K562 (cell line): Measurements from ENCODE around the gene TRDN. TPM values are rescaled to one million over a fixed set of nuclear protein-coding genes. Genes with fewer than 3 reads are reported as not detected.
A peak's percentile ranks its signal among the peaks of the same experiment; 100 is the strongest.

Experiments used
- ATAC-seq: fragments of 200-7000 bp; cut with Tn5 transposase; 3 replicates; pipeline ENCODE4 v1.9.1; 2020; ENCODE audit warnings: moderate library complexity
- BruUV-seq: library from RNA; stranded (reverse); fragments of 400-500 nt; replicated peaks from 2 replicates; lab custom pipeline; 2021; lab: Mats Ljungman, UMichigan
- CTCF ChIA-PET: fragments of 300-600 bp; formaldehyde crosslinking; extraction: SDS; loops from one replicate; lab custom pipeline; 2021; ENCODE audit warnings: low intra/inter-chr PET ratio; lab: Yijun Ruan, JAX
- POLR2A ChIA-PET: fragments of 300-600, 350-650 bp; sonication (Branson Sonifier 250); formaldehyde crosslinking; extraction: SDS; loops from one replicate; lab custom pipeline; 2021; ENCODE audit warnings: antibody characterized with exemption, inconsistent platforms; lab: Yijun Ruan, JAX
- DNase-seq, 4 experiments: peaks; one replicate each; pipeline versions ENCODE4 v3.0.0 to v3.0.0-alpha.2; 2011 to 2018; ENCODE audit warnings: low spot score in 3 of 4, mixed read lengths in 3 of 4; ENCODE audit errors: extremely low read depth in 1 of 4
- FAIRE-seq: peaks from 2 replicates; lab custom pipeline; 2011; peaks lifted over from hg19 to GRCh38; lab: Jason Lieb, UNC
- H2AFZ ChIP-seq: 2 replicates; pipeline ENCODE4 v1.6.0; 2011; ENCODE audit warnings: low read depth, low read length, control low read depth, inconsistent platforms
- H3K27ac ChIP-seq: fragments of 200-600 bp; 3 replicates; pipeline ENCODE4 v1.8.0; 2011; ENCODE audit warnings: low read depth, mild to moderate bottlenecking, control low read depth, inconsistent platforms, low read length, moderate library complexity, mixed read lengths; ENCODE audit errors: extremely low read depth
- H3K27me3 ChIP-seq, 2 experiments: fragments of 300-600 bp in 1 of 2; 2 replicates in 1 of 2; 3 replicates in 1 of 2; pipeline versions ENCODE4 v1.6.0 to v1.8.0; 2011; ENCODE audit warnings: inconsistent platforms in 2 of 2, low read length in 2 of 2, mild to moderate bottlenecking in 1 of 2, mixed read lengths in 1 of 2, moderate library complexity in 1 of 2; ENCODE audit not compliant: control insufficient read depth in 2 of 2, insufficient read depth in 2 of 2
- H3K36me3 ChIP-seq: fragments of 300-600 bp; 3 replicates; pipeline ENCODE4 v1.8.0; 2011; ENCODE audit warnings: mild to moderate bottlenecking, low read length, inconsistent platforms; ENCODE audit not compliant: control insufficient read depth, insufficient read depth
- H3K4me1 ChIP-seq, 2 experiments: fragments of 200-600 bp in 1 of 2; replicated peaks in 1 of 2; 2 replicates in 1 of 2; 3 replicates in 1 of 2; pipeline versions ENCODE4 v1.5.1 to v1.8.0; 2011; ENCODE audit warnings: inconsistent platforms in 2 of 2, low read length in 2 of 2, mild to moderate bottlenecking in 1 of 2, mixed read lengths in 1 of 2, moderate library complexity in 1 of 2; ENCODE audit not compliant: control insufficient read depth in 2 of 2, insufficient read depth in 2 of 2
- H3K4me2 ChIP-seq: 2 replicates; pipeline ENCODE4 v1.6.1; 2011; ENCODE audit warnings: low read length, control low read depth, inconsistent platforms, mixed read lengths; ENCODE audit not compliant: insufficient read depth
- H3K4me3 ChIP-seq: fragments of 200-600 bp; sonication (generic), shearing (Covaris generic); 2 replicates; pipeline ENCODE4 v1.5.1; 2016; ENCODE audit warnings: control low read depth, inconsistent platforms
- H3K79me2 ChIP-seq: fragments of 200-600 bp; 3 replicates; pipeline ENCODE4 v1.8.0; 2011; ENCODE audit warnings: low read length, inconsistent platforms; ENCODE audit not compliant: control insufficient read depth, insufficient read depth
- H3K9ac ChIP-seq, 2 experiments: 2 replicates each; pipeline versions ENCODE4 v1.6.0 to v1.6.1; 2011; ENCODE audit warnings: low read depth in 2 of 2, low read length in 2 of 2, control low read depth in 1 of 2, inconsistent platforms in 1 of 2, mild to moderate bottlenecking in 1 of 2, mixed read lengths in 1 of 2; ENCODE audit not compliant: insufficient read depth in 1 of 2
- H3K9me1 ChIP-seq: one replicate; pipeline ENCODE4 v1.6.0; 2011; ENCODE audit warnings: inconsistent platforms, mild to moderate bottlenecking, low read length, moderate library complexity; ENCODE audit not compliant: control insufficient read depth, insufficient read depth
- H3K9me3 ChIP-seq: replicated peaks from 2 replicates; pipeline ENCODE4 v1.5.1; 2011; ENCODE audit warnings: low read depth, low read length, inconsistent platforms; ENCODE audit not compliant: control insufficient read depth, insufficient read depth
- H4K20me1 ChIP-seq: replicated peaks from 2 replicates; pipeline ENCODE4 v1.6.1; 2011; ENCODE audit warnings: low read length, inconsistent platforms, mixed read lengths; ENCODE audit not compliant: control insufficient read depth, insufficient read depth
- ADNP ChIP-seq: fragments of 200-800 bp; sonication (Bioruptor generic); IDR thresholded peaks from 2 replicates; pipeline ENCODE4 v1.6.1; 2016; ENCODE audit warnings: missing genetic modification characterization, missing compliant biosample characterization
- ARID1B ChIP-seq: fragments of 450-650 bp; IDR thresholded peaks from 2 replicates; pipeline ENCODE4 v1.6.1; 2016; ENCODE audit warnings: antibody characterized with exemption, mild to moderate bottlenecking, inconsistent platforms
- BRD4 ChIP-seq: fragments of 200-600 bp; sonication (generic); IDR thresholded peaks from 2 replicates; pipeline ENCODE4 v1.6.1; 2017; ENCODE audit warnings: inconsistent platforms
- CREM ChIP-seq: IDR thresholded peaks from 2 replicates; pipeline ENCODE4 v1.6.1; 2014; ENCODE audit warnings: antibody characterized with exemption, low read depth
- DACH1 ChIP-seq: fragments of 450-650 bp; IDR thresholded peaks from 2 replicates; pipeline ENCODE4 v1.6.1; 2018; ENCODE audit not compliant: partially characterized antibody
- GTF2A2 ChIP-seq: IDR thresholded peaks from 2 replicates; pipeline ENCODE4 v1.6.1; 2016; ENCODE audit warnings: mild to moderate bottlenecking, missing genetic modification characterization, missing compliant biosample characterization
- HDAC1 ChIP-seq, 2 experiments: fragments of 450-650 bp; IDR thresholded peaks; 2 replicates each; pipeline ENCODE4 v1.6.1; 2016 to 2017; ENCODE audit warnings: inconsistent platforms in 1 of 2, mild to moderate bottlenecking in 1 of 2, moderate library complexity in 1 of 2
- HDAC6 ChIP-seq: IDR thresholded peaks from 2 replicates; pipeline ENCODE4 v1.6.1; 2012; ENCODE audit warnings: low read depth, mild to moderate bottlenecking, control low read depth, inconsistent platforms, low read length, moderate library complexity
- NFE2L1 ChIP-seq: fragments of 450-650 bp; IDR thresholded peaks from 2 replicates; pipeline ENCODE4 v1.6.1; 2016; ENCODE audit warnings: missing genetic modification characterization, low read depth, mild to moderate bottlenecking, missing compliant biosample characterization, moderate library complexity, borderline replicate concordance
- TARDBP ChIP-seq: fragments of 450-650 bp; IDR thresholded peaks from 2 replicates; pipeline ENCODE4 v1.6.1; 2016
- ZNF12 ChIP-seq: sonication (generic); formaldehyde crosslinking; IDR thresholded peaks from 2 replicates; pipeline ENCODE4 v1.4.0; 2020; ENCODE audit warnings: mild to moderate bottlenecking, missing genetic modification reagents
- ZNF316 ChIP-seq: fragments of 450-650 bp; IDR thresholded peaks from 2 replicates; pipeline ENCODE4 v1.6.1; 2016
- ZNF384 ChIP-seq: IDR thresholded peaks from 2 replicates; pipeline ENCODE4 v1.6.1; 2012; ENCODE audit warnings: low read depth, low read length, improper control_type of control experiment
- ZNF639 ChIP-seq, 2 experiments: fragments of 200-800 bp in 1 of 2; sonication (Bioruptor generic) in 1 of 2; sonication (generic) in 1 of 2; formaldehyde crosslinking in 1 of 2; IDR thresholded peaks in 1 of 2; conservative IDR thresholded peaks in 1 of 2; 2 replicates each; pipeline versions ENCODE4 v1.5.0 to v1.6.1; 2016 to 2020; ENCODE audit warnings: missing compliant biosample characterization in 1 of 2, missing genetic modification characterization in 1 of 2, missing genetic modification reagents in 1 of 2
- WGBS: fragments of 100-300 bp; shearing (Covaris generic); methylation state at CpG from one replicate; pipeline ENCODE4 v1.1.6; 2016; ENCODE audit warnings: low coverage, mixed read lengths; ENCODE audit not compliant: insufficient coverage; ENCODE audit errors: missing lambda C conversion rate; 5-methylcytosine and 5-hydroxymethylcytosine counted together
- in situ Hi-C: fragments of 300-500 bp; cut with MboI; formaldehyde crosslinking; loops from 4 replicates; pipeline ENCODE4 v1.15.0; 2018; ENCODE audit warnings: inconsistent platforms, mixed read lengths
- intact Hi-C: fragments of 100-400 bp; cut with micrococcal nuclease; formaldehyde crosslinking; loops from 2 replicates; pipeline ENCODE4 v1.14.2; 2022
- polyA plus RNA-seq, 8 experiments: library from polyadenylated mRNA; depleted of rRNA in 4 of 8; stranded (reverse) in 5 of 8; unstranded in 3 of 8; fragments of >200 nt; fragmentation: Nextera tagmentation in 2 of 8; fragmentation: Illumina TruSeq in 1 of 8; extraction: Ambion mirVana in 2 of 8; extraction: Trizol in 1 of 8; gene quantifications; 2 replicates each; pipeline versions ENCODE4 v1.2.1 to v1.2.3, GENCODE V29; 2011 to 2014; ENCODE audit warnings: inconsistent platforms in 1 of 8, missing spikeins in 1 of 8
- total RNA-seq, 7 experiments: library from RNA; depleted of rRNA in 6 of 7; stranded (reverse); fragments of >200 nt in 6 of 7; fragmentation: Illumina TruSeq in 2 of 7; extraction: Trizol in 2 of 7; gene quantifications; 2 replicates each; pipeline versions ENCODE4 v1.2.1 to v1.2.3, GENCODE V29; 2011 to 2021; ENCODE audit warnings: low replicate concordance in 1 of 7
- TF ChIP-seq, protein P1 (sequence below): fragments of 250-450 bp; sonication (Bioruptor Pico); IDR thresholded peaks from 2 replicates; pipeline ENCODE4 v1.8.0; 2021; ENCODE audit warnings: moderate library complexity, mild to moderate bottlenecking, inconsistent platforms

The TRDN gene
- total and polyA plus RNA-seq, 9 of the 15 experiments (the other 6 are each of a cell fraction or from before 2014, with no cell fraction given) = 0.05 to 0.50 (median 0.16) TPM

- H4K20me1 ChIP-seq = no peaks in the 10 kb centered on the region
- in situ Hi-C loops = no loop called here
- no peak overlapping the region; the same call in 1 of the 2 replicates for H2AFZ ChIP-seq
- H3K9ac ChIP-seq = no peak overlapping the region
- 32% methylated on average over 2 of the region's 2 CpGs for WGBS
- no peak for TF ChIP-seq HDAC1 (IDR thresholded peaks at IDR 0.05)
- no peak for TF ChIP-seq TARDBP
- no peak for TF ChIP-seq HDAC6
- no peak for TF ChIP-seq BRD4
- TF ChIP-seq, all 486 proteins: peak for 0
- no peaks in the 10 kb centered on the region for H3K9me1 ChIP-seq
- ATAC-seq = no peak
- BruUV-seq = no TSS peak
- no peak overlapping the region for H3K4me3 ChIP-seq
- CTCF ChIA-PET = no interaction called here
- no peak overlapping the region for H3K4me2 ChIP-seq
- no peaks in the 10 kb centered on the region for H3K4me1 ChIP-seq
- no peaks in the 10 kb centered on the region for H3K36me3 ChIP-seq
- POLR2A ChIA-PET = no interaction called here
- no peaks in the 10 kb centered on the region for H3K9me3 ChIP-seq
- FAIRE-seq = no peak
- no peaks in the 10 kb centered on the region for H3K79me2 ChIP-seq
- no peak for DNase-seq
- no peak overlapping the region for H3K27ac ChIP-seq
- H3K27me3 ChIP-seq = no peaks in the 10 kb centered on the region
- intact Hi-C loops = no loop called here
These were observed 102.7 kb downstream of the TRDN start for GRCh38 chr6:123533862-123534648.

DNA sequence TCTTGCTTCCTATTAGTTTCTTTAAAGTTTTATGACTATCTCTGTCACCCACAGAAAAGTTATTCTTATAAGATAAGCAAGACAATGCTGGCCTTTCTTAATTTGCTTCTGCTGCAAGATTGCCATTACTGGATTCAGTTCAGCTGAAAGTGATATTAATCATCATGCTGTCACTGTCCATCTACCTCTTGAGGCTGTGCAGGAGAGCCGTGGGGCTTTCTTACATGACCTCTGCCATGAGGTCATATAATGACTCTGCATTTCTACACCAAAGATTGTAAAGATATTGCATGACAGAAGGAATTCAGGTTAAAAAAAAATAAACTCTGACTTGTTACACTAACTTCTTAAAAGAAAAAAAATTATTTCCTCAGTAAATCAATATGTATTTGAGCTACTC, 106.9 kb downstream of the TRDN start:
- Histone ChIP-seq H3K4me3 (no peak overlapping the region), H3K9me3 (peaks cover 1% of the 10 kb centered on the region; the same call in 1 of the 2 replicates), H4K20me1 (no peaks in the 10 kb centered on the region), H3K9ac (0 out of 4 replicates have a peak overlapping the region, but pooled peaks of 1 of the 2 experiments have one; percentile 8), H2AFZ (no peak overlapping the region), H3K4me1 (no peaks in the 10 kb centered on the region), H3K27me3 (no peaks in the 10 kb centered on the region), H3K79me2 (no peaks in the 10 kb centered on the region), H3K27ac (peak overlapping the region; percentile 61; the same call in 2 of the 3 replicates), H3K9me1 (no peaks in the 10 kb centered on the region), H3K36me3 (no peaks in the 10 kb centered on the region), H3K4me2 (no peak overlapping the region)
- WGBS = 0% methylated on average over 1 of the region's 1 CpG
- BruUV-seq = no TSS peak
- ChIA-PET CTCF (no interaction called here), POLR2A (no interaction called here)
- ATAC-seq (peak; percentile 93), DNase-seq (peak; percentile 37 to 72 (median 44)), FAIRE-seq (peak; percentile 81)
- intact Hi-C loops = no loop called here
- in situ Hi-C loops = no loop called here
- TF ChIP-seq CREM (0 out of 2 replicates have a peak, but pooled peaks have one; percentile 8), DACH1 (peak; percentile 9), ZNF316 (peak; percentile 89), ZNF12 (CRISPR knock-in tag) (no peak), ARID1B (peak; percentile 49), ZNF639 (CRISPR knock-in tag; conservative IDR thresholded peaks at IDR 0.05 in 1 of 2, IDR thresholded peaks at IDR 0.05 in 1 of 2) (no peak), ZNF384 (no peak), ADNP (tag) (0 out of 2 replicates have a peak, but pooled peaks have one; percentile 23), NFE2L1 (tag) (peak; percentile 62; the same call in 1 of the 2 replicates), GTF2A2 (tag) (no peak)
- TF ChIP-seq, protein P1, sequence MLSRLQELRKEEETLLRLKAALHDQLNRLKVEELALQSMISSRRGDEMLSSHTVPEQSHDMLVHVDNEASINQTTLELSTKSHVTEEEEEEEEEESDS = no peak
